NCI-H82 treated with DMSO at 0.1 percent for 48 hours (cell line): ENCODE measurements around the gene LGALS8.
"Not testable (repeated sequence)": the region's sequence is repeated elsewhere in the genome, so short reads cannot be mapped to it uniquely, and the experiment has no call there.

Experiments used
- DNase-seq: peaks from one replicate; lab custom pipeline; 2025; ENCODE audit not compliant: unreplicated experiment; lab: John Stamatoyannopoulos, UW

Gene LGALS8

DNA sequence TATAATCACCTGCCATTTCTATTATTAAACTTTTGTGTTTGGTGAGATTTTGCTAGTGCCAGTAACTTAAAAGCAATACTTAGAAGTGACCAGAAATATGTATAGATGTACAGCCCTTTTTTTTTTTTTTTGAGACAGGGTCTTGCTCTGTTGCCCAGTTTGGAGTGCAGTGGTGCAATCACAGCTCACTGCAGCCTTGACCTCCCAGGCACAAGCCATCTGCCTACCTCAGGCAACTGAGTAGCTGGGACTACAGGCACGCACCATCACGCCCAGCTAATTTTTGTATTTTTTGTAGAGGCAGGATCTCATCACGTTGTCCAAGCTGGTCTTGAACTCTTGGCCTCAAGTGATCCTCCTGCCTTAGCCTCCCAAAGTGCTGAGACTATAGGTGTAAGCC lies 56.6 kb downstream of the LGALS8 start:
- not testable (repeated sequence) for DNase-seq

DNA sequence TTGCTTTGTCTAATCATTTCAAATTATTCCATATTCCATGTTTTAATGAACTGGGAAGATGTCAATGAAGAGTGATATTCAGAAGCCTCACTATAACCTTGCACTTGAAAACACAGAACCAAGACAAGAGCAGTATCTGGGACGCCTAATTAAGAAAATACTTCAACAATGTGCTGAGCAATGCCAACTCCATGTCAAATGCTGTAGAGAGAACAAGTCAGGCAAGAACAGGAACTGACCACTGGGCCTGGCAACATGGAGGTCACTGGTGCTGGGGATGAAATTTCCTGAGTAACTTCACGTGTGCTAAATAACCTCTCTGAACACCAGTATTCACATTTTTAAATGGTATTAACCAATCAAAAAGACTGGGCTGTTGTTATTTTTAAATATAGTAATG lies 57.7 kb downstream of the LGALS8 start:
- DNase-seq: no peak

DNA sequence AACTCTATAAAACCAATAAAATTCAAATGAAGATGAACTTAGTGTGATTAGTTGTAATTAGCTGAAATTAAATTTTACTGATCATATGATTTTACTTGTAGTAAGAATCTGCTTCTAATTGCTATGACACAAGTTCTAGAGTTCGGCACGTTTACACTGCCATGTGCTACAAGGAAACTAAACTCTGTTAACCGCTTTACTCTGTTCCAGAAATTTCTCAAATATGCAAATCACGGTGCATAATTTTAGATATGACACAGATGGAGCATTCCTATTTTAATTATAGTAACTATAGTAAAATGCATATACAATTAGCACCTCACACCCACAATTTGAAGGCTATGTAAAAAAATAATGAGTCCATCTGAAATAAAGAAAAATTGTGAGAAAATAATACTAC lies 65.7 kb downstream of the LGALS8 start:
- no peak for DNase-seq

DNA sequence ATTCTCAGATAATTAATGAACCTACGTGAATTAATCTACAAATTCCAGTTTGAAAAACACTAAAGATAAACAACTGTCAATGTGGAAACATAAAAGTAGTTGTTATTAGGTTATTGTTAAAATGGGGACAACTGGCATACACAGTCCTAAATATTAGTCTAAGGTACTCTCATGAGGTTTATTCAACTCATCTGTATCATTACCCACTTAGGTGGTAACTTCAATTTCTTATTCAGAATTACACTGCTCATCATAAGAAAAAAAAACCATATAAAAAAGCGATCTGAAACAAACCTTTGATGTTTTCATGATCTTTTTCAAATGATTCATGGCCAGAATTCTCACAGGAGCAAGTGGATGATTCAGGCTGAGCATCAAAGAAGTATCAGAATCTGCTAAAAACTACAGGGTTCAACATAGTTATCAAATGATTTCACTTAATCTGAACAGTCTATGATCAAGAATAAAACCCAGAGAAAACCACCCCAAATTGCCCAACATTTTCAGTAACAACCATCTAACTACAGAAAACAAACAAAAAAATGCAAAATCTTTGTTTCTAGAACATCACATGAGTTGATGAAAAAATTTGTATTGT lies 66.9 kb downstream of the LGALS8 start:
- no peak for DNase-seq

DNA sequence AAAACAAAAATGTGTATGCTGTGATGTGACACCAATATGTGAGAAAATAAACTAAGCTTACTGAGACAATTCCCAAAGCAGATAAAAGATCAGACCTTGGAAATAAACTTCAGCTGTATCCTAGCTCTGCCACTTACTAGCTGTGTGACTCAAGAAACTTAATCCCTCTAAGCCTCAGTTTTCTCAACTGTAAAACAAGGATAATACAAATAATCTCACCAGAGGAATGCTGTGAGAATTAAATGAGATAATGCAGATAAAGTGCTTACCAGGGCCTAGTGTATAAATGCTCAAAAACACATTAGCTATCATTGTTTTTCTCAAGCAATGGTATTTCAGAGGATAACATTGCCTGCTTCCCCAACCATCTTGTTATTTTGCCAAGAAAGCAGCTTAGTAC lies 78.4 kb downstream of the LGALS8 start:
- peak; percentile 77 for DNase-seq
